ENCODE data around the gene TMEM200A.

- no peak for TF ChIP-seq CTCF (IDR thresholded peaks at IDR 0.05)
- TF ChIP-seq POLR2A (IDR thresholded peaks at IDR 0.05): no peak
Measured at GRCh38 chr6:130368576-130368975, 2.8 kb downstream of the TMEM200A start.
